H1 (cell line): ENCODE data around the gene LRRK1. TPM values are rescaled to one million over a fixed set of nuclear protein-coding genes. Genes with fewer than 3 reads are reported as not detected.

ENCODE experiments used
- CTCF ChIA-PET: fragments of 300-600 bp; sonication (Branson Sonifier 250); formaldehyde crosslinking; loops from one replicate; lab custom pipeline; 2021; ENCODE audit not compliant: partially characterized antibody; lab: Charles Lee
- POLR2A ChIA-PET: fragments of 300-600 bp; sonication (Branson Sonifier 250); formaldehyde crosslinking; loops from one replicate; lab custom pipeline; 2021; ENCODE audit warnings: inconsistent platforms; ENCODE audit not compliant: partially characterized antibody; lab: Charles Lee
- DNase-seq, 2 experiments: peaks; one replicate each; pipeline versions ENCODE4 v3.0.0 to v3.0.0-alpha.2; 2010 to 2022; ENCODE audit warnings: low spot score in 2 of 2, low read depth in 1 of 2, mixed read lengths in 1 of 2
- FAIRE-seq: peaks from 2 replicates; lab custom pipeline; 2011; peaks lifted over from hg19 to GRCh38; lab: Jason Lieb, UNC
- H2AFZ ChIP-seq: 2 replicates; pipeline ENCODE4 v1.8.1; 2012; ENCODE audit warnings: low read length, inconsistent platforms
- H2AK5ac ChIP-seq: 2 replicates; pipeline ENCODE4 v1.6.1; 2013; ENCODE audit warnings: low read depth, low read length
- H2BK120ac ChIP-seq: replicated peaks from 2 replicates; pipeline ENCODE3; 2013; ENCODE audit warnings: low read depth, low read length, inconsistent platforms
- H2BK12ac ChIP-seq: 2 replicates; pipeline ENCODE4 v1.6.1; 2013; ENCODE audit warnings: low read depth, low read length
- H2BK15ac ChIP-seq: 2 replicates; pipeline ENCODE4 v1.6.1; 2013; ENCODE audit warnings: low read length
- H2BK20ac ChIP-seq: 2 replicates; pipeline ENCODE4 v1.6.1; 2013; ENCODE audit warnings: low read length
- H2BK5ac ChIP-seq: 2 replicates; pipeline ENCODE4 v1.6.1; 2013; ENCODE audit warnings: low read depth, low read length
- H3K14ac ChIP-seq: 2 replicates; pipeline ENCODE4 v1.6.1; 2013; ENCODE audit warnings: inconsistent platforms; ENCODE audit not compliant: insufficient read length
- H3K18ac ChIP-seq: 2 replicates; pipeline ENCODE4 v1.6.1; 2013; ENCODE audit warnings: low read length; ENCODE audit errors: extremely low read depth
- H3K23ac ChIP-seq: 2 replicates; pipeline ENCODE4 v1.6.1; 2013; ENCODE audit warnings: inconsistent platforms; ENCODE audit not compliant: insufficient read length
- H3K23me2 ChIP-seq: 2 replicates; pipeline ENCODE4 v1.6.1; 2013; ENCODE audit warnings: low read depth, low read length
- H3K27ac ChIP-seq: 2 replicates; pipeline ENCODE4 v1.6.1; 2011; ENCODE audit warnings: low read depth, low read length, inconsistent platforms
- H3K27me3 ChIP-seq, 4 experiments: replicated peaks in 1 of 4; 1 replicate in 1 of 4; 2 replicates in 3 of 4; pipeline versions ENCODE4 v1.6.1 to v1.8.1; 2011 to 2013; ENCODE audit warnings: low read length in 3 of 4, mild to moderate bottlenecking in 3 of 4, inconsistent platforms in 2 of 4, mixed read lengths in 2 of 4, moderate library complexity in 1 of 4; ENCODE audit not compliant: control insufficient read depth in 3 of 4, insufficient read depth in 3 of 4; ENCODE audit errors: extremely low read depth in 1 of 4
- H3K36me3 ChIP-seq, 4 experiments: 2 replicates each; pipeline versions ENCODE4 v1.6.1 to v1.8.1; 2011 to 2013; ENCODE audit warnings: mild to moderate bottlenecking in 4 of 4, low read length in 3 of 4, moderate library complexity in 2 of 4, control low read depth in 1 of 4, inconsistent platforms in 1 of 4; ENCODE audit not compliant: insufficient read depth in 4 of 4, control insufficient read depth in 2 of 4
- H3K4ac ChIP-seq: replicated peaks from 2 replicates; pipeline ENCODE3; 2013; ENCODE audit warnings: low read length, low read depth, mixed read lengths, inconsistent platforms; ENCODE audit not compliant: insufficient read length
- H3K4me1 ChIP-seq, 4 experiments: replicated peaks in 1 of 4; 1 replicate in 1 of 4; 2 replicates in 3 of 4; pipeline versions ENCODE4 v1.6.1 to v1.8.1; 2011 to 2013; ENCODE audit warnings: low read length in 3 of 4, inconsistent platforms in 2 of 4, mixed read lengths in 1 of 4; ENCODE audit not compliant: insufficient read depth in 4 of 4, control insufficient read depth in 3 of 4
- H3K4me2 ChIP-seq, 2 experiments: 2 replicates each; pipeline versions ENCODE4 v1.6.1 to v1.8.1; 2011 to 2013; ENCODE audit warnings: low read depth in 2 of 2, low read length in 2 of 2, control low read depth in 1 of 2, inconsistent platforms in 1 of 2, mild to moderate bottlenecking in 1 of 2; ENCODE audit not compliant: insufficient read depth in 1 of 2
- H3K4me3 ChIP-seq, 4 experiments: fragments of 200-600, 300-600 bp in 1 of 4; sonication (generic), shearing (Covaris generic), sonication (Bioruptor Twin) in 1 of 4; 2 replicates each; pipeline versions ENCODE4 v1.5.1 to v1.8.1; 2011 to 2016; ENCODE audit warnings: low read length in 4 of 4, low read depth in 3 of 4, control low read depth in 2 of 4, inconsistent platforms in 2 of 4, mild to moderate bottlenecking in 2 of 4, mixed read lengths in 1 of 4, moderate library complexity in 1 of 4; ENCODE audit not compliant: insufficient read depth in 2 of 4; ENCODE audit errors: extremely low read depth in 1 of 4
- H3K56ac ChIP-seq: replicated peaks from 2 replicates; pipeline ENCODE3; 2013; ENCODE audit warnings: low read depth, mild to moderate bottlenecking, mixed read lengths, low read length, inconsistent platforms; ENCODE audit not compliant: insufficient read length
- H3K79me1 ChIP-seq: 2 replicates; pipeline ENCODE4 v1.6.1; 2013; ENCODE audit warnings: low read depth, low read length, control low read depth
- H3K79me2 ChIP-seq, 2 experiments: 2 replicates each; pipeline versions ENCODE4 v1.6.1 to v1.8.1; 2012 to 2013; ENCODE audit warnings: low read length in 2 of 2, mild to moderate bottlenecking in 2 of 2, inconsistent platforms in 1 of 2; ENCODE audit not compliant: insufficient read depth in 2 of 2, control insufficient read depth in 1 of 2
- H3K9ac ChIP-seq, 4 experiments: replicated peaks in 1 of 4; 1 replicate in 1 of 4; 2 replicates in 3 of 4; pipeline versions ENCODE4 v1.6.1 to v1.8.1; 2011 to 2013; ENCODE audit warnings: low read depth in 3 of 4, low read length in 3 of 4, control low read depth in 2 of 4, mild to moderate bottlenecking in 2 of 4, moderate library complexity in 2 of 4, inconsistent platforms in 1 of 4; ENCODE audit errors: extremely low read depth in 1 of 4
- H3K9me3 ChIP-seq, 2 experiments: 2 replicates each; pipeline versions ENCODE4 v1.6.1 to v1.8.1; 2012 to 2013; ENCODE audit warnings: mild to moderate bottlenecking in 2 of 2, moderate library complexity in 2 of 2, control low read depth in 1 of 2, inconsistent platforms in 1 of 2, low read depth in 1 of 2, low read length in 1 of 2, mixed read lengths in 1 of 2; ENCODE audit not compliant: insufficient read depth in 2 of 2
- H4K20me1 ChIP-seq, 2 experiments: replicated peaks in 1 of 2; 2 replicates each; pipeline versions ENCODE3 to v1.8.1; 2011 to 2013; ENCODE audit warnings: inconsistent platforms in 2 of 2, low read length in 2 of 2, mild to moderate bottlenecking in 1 of 2; ENCODE audit not compliant: insufficient read depth in 2 of 2, control insufficient read depth in 1 of 2
- H4K5ac ChIP-seq: 2 replicates; pipeline ENCODE4 v1.6.1; 2013; ENCODE audit warnings: low read length, low read depth, mixed read lengths, inconsistent platforms; ENCODE audit not compliant: insufficient read length
- H4K8ac ChIP-seq: 2 replicates; pipeline ENCODE4 v1.8.0; 2013; ENCODE audit warnings: mild to moderate bottlenecking, moderate library complexity, low read length, inconsistent platforms; ENCODE audit not compliant: insufficient read depth; ENCODE audit errors: extremely low read depth
- H4K91ac ChIP-seq: replicated peaks from 2 replicates; pipeline ENCODE3; 2013; ENCODE audit warnings: low read length, mixed read lengths, inconsistent platforms; ENCODE audit not compliant: insufficient read length
- ATF3 ChIP-seq: IDR thresholded peaks from 2 replicates; pipeline ENCODE4 v1.6.1; 2011; ENCODE audit warnings: low read depth, mild to moderate bottlenecking, low read length; ENCODE audit not compliant: insufficient read depth
- CBX5 ChIP-seq: fragments of 300-800, 300-1000 bp; sonication (generic); IDR thresholded peaks from 2 replicates; pipeline ENCODE4 v1.7.1; 2016; ENCODE audit warnings: antibody characterized with exemption, low read length, low read depth
- CTBP2 ChIP-seq: IDR thresholded peaks from 2 replicates; pipeline ENCODE4 v1.7.0; 2011; ENCODE audit warnings: borderline replicate concordance, mild to moderate bottlenecking, moderate library complexity, mixed read lengths, low read length; ENCODE audit not compliant: insufficient read depth, insufficient read length
- EGR1 ChIP-seq: IDR thresholded peaks from 2 replicates; pipeline ENCODE4 v1.6.1; 2011; ENCODE audit warnings: low read depth, low read length, borderline replicate concordance
- POLR2A ChIP-seq, 2 experiments: IDR thresholded peaks; 1 replicate in 1 of 2; 2 replicates in 1 of 2; pipeline ENCODE4 v1.6.1; 2011; ENCODE audit warnings: low read depth in 2 of 2, low read length in 2 of 2, mild to moderate bottlenecking in 2 of 2; ENCODE audit errors: control extremely low read depth in 1 of 2
- TBP ChIP-seq: IDR thresholded peaks from 2 replicates; pipeline ENCODE4 v1.6.1; 2011; ENCODE audit warnings: low read depth, low read length, improper control_type of control experiment
- WGBS, 2 experiments: shearing (Covaris generic) in 1 of 2; methylation state at CpG; one replicate each; pipeline versions ENCODE4 v1.1.6 to v1.1.7; 2013 to 2015; ENCODE audit warnings: low lambda C conversion rate in 2 of 2, mixed read lengths in 2 of 2, inconsistent platforms in 1 of 2, low coverage in 1 of 2, missing lambda C conversion rate in 1 of 2; ENCODE audit not compliant: insufficient replicate concordance in 2 of 2, insufficient coverage in 1 of 2, insufficient read length in 1 of 2; ENCODE audit errors: extremely low coverage in 1 of 2, missing lambda C conversion rate in 1 of 2; 5-methylcytosine and 5-hydroxymethylcytosine counted together
- polyA plus RNA-seq, 7 experiments: library from polyadenylated mRNA; depleted of rRNA in 3 of 7; stranded (reverse) in 5 of 7; unstranded in 2 of 7; fragments of >200 nt in 5 of 7; fragments of 200-250 nt in 2 of 7; gene quantifications; 1 replicate in 5 of 7; 2 replicates in 1 of 7; 4 replicates in 1 of 7; pipeline versions ENCODE4 v1.2.1 to v1.2.3, GENCODE V29; 2011 to 2013; ENCODE audit warnings: missing spikeins in 2 of 7, mixed read lengths in 2 of 7
- total RNA-seq: library from RNA; stranded (reverse); fragmentation: NEBNext Ultra II Directional; extraction: Animal tissue kit (Norgen Biotek cat#: 25700); gene quantifications from 2 replicates; pipeline ENCODE4 v1.2.1, GENCODE V29; 2021

Gene LRRK1
- total and polyA plus RNA-seq, 2 of the 8 experiments (the other 6 are each of a cell fraction or from before 2014, with no cell fraction given) = 1.2 to 3.6 TPM

DNA sequence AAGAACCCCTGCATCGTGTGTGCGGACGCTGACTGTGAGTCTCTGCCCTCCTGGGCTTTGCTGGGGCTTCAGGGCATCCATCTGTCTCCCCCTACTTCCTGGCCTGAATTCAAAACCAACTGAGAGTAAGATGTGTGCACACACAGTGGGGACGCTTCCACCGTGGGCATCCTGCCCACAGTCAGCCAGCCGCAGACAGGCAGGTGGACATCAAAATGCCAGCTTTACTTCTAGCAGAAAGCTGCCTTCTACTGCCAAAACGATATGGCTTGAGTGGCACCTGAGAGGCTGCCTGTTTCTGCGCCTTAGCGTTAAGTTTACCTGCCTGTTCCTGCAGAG lies 21.0 kb upstream of the LRRK1 start:
- Histone ChIP-seq H3K27me3 (no peaks in the 10 kb centered on the region), H4K91ac (no peak overlapping the region), H2BK5ac (no peak overlapping the region; the same call in 1 of the 2 replicates), H3K4me1 (peaks cover 0 to 10% (median 3%) of the 10 kb centered on the region in 4 experiments; a peak in 5 of 7 replicates), H3K79me1 (no peaks in the 10 kb centered on the region), H3K23ac (no peak overlapping the region), H4K20me1 (no peaks in the 10 kb centered on the region), H3K23me2 (no peaks in the 10 kb centered on the region), H3K4me3 (no peak overlapping the region), H3K4me2 (no peak overlapping the region), H4K5ac (no peak overlapping the region), H3K18ac (no peak overlapping the region), H3K36me3 (no peaks in the 10 kb centered on the region), H2BK12ac (no peak overlapping the region), H2AFZ (no peak overlapping the region), H3K79me2 (no peaks in the 10 kb centered on the region), H2BK120ac (no peak overlapping the region), H3K9ac (no peak overlapping the region), H3K14ac (no peak overlapping the region), H2BK15ac (no peak overlapping the region), H4K8ac (no peak overlapping the region), H2AK5ac (no peak overlapping the region), H3K9me3 (no peaks in the 10 kb centered on the region), H3K56ac (no peak overlapping the region), H2BK20ac (no peak overlapping the region; the same call in 1 of the 2 replicates), H3K4ac (no peak overlapping the region), H3K27ac (no peak overlapping the region)
- 92% methylated on average over 9 of the region's 9 CpGs; no CpG with 5 or more reads in 1 of the 2 experiments for WGBS, 2 experiments
- FAIRE-seq (no peak), DNase-seq (no peak)
- ChIA-PET POLR2A (interaction anchor here (1.3 kb wide), 1 partner anchor 149 kb away, joined by 4 read pairs; no protein-coding TSS in a partner anchor), CTCF (interaction anchor here (0.7 to 13.4 kb wide), 9 partner anchors 9 to 227 kb away, joined by 3 to 150 read pairs (median 8); partner anchors contain the start of gene LRRK1)
- TF ChIP-seq CTBP2 (no peak), CBX5 (no peak), ATF3 (no peak), EGR1 (no peak), POLR2A (IDR thresholded peaks at IDR 0.05; ENCODE audit: control extremely low read depth in 1 of 2, low read depth in 2 of 2, low read length in 2 of 2) (no peak), TBP (no peak)
